AG04449 (cell line): Measurements from ENCODE around the gene ZFAND3.
"Not testable (repeated sequence)": the region's sequence is repeated elsewhere in the genome, so short reads cannot be mapped to it uniquely, and the experiment has no call there.

Experiments used
- CTCF ChIA-PET: fragments of 350-600 bp; formaldehyde crosslinking; extraction: SDS; loops from one replicate; lab custom pipeline; 2021; ENCODE audit warnings: antibody characterized with exemption; lab: Yijun Ruan, JAX
- POLR2A ChIA-PET: fragments of 400-600, 350-600 bp; formaldehyde crosslinking; extraction: SDS; loops from one replicate; lab custom pipeline; 2020; ENCODE audit warnings: antibody characterized with exemption, inconsistent platforms; lab: Yijun Ruan, JAX
- DNase-seq: peaks from one replicate; pipeline ENCODE4 v3.0.0-alpha.2; 2010; ENCODE audit warnings: low read depth, low spot score
- H3K4me3 ChIP-seq: 2 replicates; pipeline ENCODE4 v1.5.1; 2011; ENCODE audit warnings: low read depth, mild to moderate bottlenecking, control low read depth, low read length
- TF ChIP-seq, protein P1 (sequence below): IDR thresholded peaks from one replicate; pipeline ENCODE4 v1.5.1; 2011; ENCODE audit warnings: mild to moderate bottlenecking, moderate library complexity, low read length, control low read depth, inconsistent platforms; ENCODE audit not compliant: insufficient read depth; ENCODE audit errors: missing control alignments

The ZFAND3 gene

DNA sequence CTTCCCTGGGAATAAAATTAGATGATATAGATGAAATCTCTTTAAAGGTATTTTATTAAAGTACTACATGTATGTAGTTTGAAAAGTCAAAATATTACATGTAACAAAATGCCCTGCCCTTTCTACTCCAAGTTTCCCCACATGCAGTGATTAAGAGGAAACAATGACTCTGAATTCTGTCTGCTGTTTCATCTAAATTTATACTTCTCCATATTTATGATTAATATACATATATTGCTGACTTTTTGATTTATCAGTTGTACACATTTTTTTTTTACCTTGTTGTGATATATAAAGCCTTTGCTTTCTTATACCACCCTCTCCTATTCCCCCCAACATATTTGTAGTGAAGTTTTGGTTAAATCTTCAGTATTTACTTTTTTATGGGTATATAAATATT, 127.9 kb downstream of the ZFAND3 start:
- no peak for DNase-seq
- CTCF ChIA-PET, result no interaction called here
- no peak overlapping the region for H3K4me3 ChIP-seq
- TF ChIP-seq, protein P1, sequence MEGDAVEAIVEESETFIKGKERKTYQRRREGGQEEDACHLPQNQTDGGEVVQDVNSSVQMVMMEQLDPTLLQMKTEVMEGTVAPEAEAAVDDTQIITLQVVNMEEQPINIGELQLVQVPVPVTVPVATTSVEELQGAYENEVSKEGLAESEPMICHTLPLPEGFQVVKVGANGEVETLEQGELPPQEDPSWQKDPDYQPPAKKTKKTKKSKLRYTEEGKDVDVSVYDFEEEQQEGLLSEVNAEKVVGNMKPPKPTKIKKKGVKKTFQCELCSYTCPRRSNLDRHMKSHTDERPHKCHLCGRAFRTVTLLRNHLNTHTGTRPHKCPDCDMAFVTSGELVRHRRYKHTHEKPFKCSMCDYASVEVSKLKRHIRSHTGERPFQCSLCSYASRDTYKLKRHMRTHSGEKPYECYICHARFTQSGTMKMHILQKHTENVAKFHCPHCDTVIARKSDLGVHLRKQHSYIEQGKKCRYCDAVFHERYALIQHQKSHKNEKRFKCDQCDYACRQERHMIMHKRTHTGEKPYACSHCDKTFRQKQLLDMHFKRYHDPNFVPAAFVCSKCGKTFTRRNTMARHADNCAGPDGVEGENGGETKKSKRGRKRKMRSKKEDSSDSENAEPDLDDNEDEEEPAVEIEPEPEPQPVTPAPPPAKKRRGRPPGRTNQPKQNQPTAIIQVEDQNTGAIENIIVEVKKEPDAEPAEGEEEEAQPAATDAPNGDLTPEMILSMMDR, result no peak
- POLR2A ChIA-PET, result no interaction called here

DNA sequence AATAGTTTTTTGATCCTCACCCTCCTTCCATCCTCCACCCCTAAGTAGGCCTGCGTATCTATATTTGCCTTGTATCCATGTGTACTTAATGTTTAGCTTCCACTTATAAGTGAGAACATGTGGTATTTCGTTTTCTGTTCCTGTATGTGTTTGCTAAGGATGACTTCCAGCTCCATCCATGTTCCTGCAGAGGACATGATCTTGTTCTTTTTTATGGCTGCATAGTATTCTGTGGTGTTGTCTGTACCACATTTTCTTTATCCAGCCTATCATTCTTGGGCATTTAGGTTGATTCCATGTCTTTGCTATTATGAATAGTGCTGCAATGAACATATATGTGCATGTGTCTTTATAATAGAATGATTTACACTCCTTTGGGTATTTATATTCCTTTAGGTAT, 129.1 kb downstream of the ZFAND3 start:
- POLR2A ChIA-PET, CTCF ChIA-PET, DNase-seq, H3K4me3 ChIP-seq: not testable (repeated sequence)

DNA sequence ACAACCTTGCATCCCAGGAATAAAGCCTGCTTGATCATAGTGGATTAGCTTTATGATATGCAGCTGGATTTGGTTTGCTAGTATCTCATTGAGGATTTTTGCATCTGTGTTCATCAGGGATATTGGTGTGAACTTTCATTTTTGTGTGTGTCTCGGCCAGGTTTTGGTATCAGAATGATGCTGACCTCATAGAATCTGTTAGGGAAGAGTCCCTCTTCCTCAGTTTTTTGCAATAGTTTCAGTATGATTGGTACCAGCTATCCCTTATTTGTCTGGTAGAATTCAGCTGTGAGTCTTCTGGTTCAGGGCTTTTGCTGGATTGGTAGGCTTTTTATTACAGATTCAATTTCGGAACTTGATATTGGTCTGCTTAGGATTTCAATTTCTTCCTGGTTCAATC, 132.5 kb downstream of the ZFAND3 start:
- TF ChIP-seq, protein P1, result no peak
- no peak overlapping the region for H3K4me3 ChIP-seq
- CTCF ChIA-PET, result no interaction called here
- POLR2A ChIA-PET, result no interaction called here
- DNase-seq, result no peak

DNA sequence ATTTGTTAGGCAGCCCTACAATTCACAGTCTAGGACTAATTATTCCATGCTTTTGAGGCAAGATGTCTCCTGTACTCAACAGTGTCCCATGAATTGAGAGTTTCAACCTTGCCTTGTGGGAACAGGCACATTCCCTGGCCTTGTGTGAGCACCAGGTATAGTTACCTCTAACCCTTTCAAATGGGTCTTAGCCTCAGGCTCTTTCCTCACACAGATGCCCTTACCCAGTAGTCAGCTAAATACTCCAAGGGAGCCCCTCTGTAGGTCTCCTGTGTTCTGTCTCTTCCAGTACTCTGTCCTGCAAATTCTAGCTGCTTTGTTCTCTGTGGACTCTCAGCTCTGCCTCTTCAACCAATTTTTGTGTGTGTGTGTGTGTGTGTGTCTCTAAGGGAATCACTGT, 135.3 kb downstream of the ZFAND3 start:
- DNase-seq, result no peak
- ChIA-PET POLR2A (no interaction called here), CTCF (interaction anchor here (1.3 kb wide), 1 partner anchor 23 kb away, joined by 3 read pairs; no protein-coding TSS in a partner anchor)
- TF ChIP-seq, protein P1, result no peak
- no peak overlapping the region for H3K4me3 ChIP-seq

DNA sequence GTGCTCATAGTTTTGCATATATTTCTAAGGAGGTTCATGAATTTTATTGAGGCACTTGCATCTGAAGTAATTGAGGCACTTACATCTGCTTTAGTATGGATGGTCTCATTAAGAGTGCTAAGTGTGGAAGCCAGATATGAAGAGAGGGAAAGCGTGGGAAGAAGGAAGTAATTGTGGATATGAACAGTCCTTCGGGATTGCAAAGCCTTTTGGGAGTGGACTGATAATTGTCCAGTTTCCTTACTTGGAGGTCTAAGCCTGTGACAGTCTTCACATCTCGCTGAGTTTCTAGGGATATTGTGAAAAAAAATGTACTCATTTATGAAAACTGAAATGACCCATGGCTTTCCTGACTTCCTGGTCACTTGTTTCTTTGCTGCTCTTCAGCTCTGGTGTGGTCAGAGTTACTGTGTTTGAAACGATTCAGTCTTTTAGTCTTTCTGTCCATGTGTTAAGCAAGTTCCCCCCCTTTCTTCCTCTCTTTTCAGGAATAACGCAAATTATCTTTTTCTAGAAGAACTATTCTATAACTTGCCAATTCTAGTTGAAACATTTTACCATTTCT, 137.3 kb downstream of the ZFAND3 start:
- POLR2A ChIA-PET, result no interaction called here
- no peak overlapping the region for H3K4me3 ChIP-seq
- TF ChIP-seq, protein P1, result no peak
- DNase-seq, result no peak
- CTCF ChIA-PET, result interaction anchor here (0.6 kb wide), 1 partner anchor 21 kb away, joined by 3 read pairs; no protein-coding TSS in a partner anchor

DNA sequence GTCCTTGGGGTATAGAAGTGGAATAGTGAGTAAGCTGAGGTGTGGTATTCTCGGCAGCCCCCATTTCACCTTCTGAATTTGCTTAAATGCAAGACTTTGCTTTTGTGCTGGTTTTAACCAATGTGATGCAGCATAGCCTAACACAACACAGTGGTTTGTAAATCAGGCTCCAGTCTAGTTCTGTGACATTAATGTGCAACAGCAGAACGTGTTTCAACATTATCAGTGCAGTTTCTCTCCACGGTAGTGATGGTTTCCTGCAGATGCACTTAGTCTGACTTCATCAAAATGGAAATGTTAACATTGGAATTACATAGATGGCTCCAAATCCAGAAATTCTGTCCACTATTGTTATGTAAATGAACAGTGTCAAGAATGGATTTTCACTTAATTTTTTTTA, 139.5 kb downstream of the ZFAND3 start:
- CTCF ChIA-PET, result no interaction called here
- POLR2A ChIA-PET, result no interaction called here
- H3K4me3 ChIP-seq, result no peak overlapping the region

More for the DNA sequence above, 139.5 kb downstream of the ZFAND3 start:
- TF ChIP-seq, protein P1, result no peak
- no peak for DNase-seq
